IMR-90 (cell line): Measurements from ENCODE around the gene CELSR1. TPM values are rescaled to one million over a fixed set of nuclear protein-coding genes. Genes with fewer than 3 reads are reported as not detected.

Experiments used
- ATAC-seq: fragments of 200-7000 bp; cut with Tn5 transposase; 2 replicates; pipeline ENCODE4 v1.9.1; 2020; ENCODE audit warnings: low read depth, mild to moderate bottlenecking, moderate library complexity
- BruUV-seq: library from RNA; stranded (reverse); fragments of 400-500 nt; replicated peaks from 2 replicates; lab custom pipeline; 2021; lab: Mats Ljungman, UMichigan
- CTCF ChIA-PET: fragments of 300-600 bp; formaldehyde crosslinking; extraction: SDS; loops from one replicate; lab custom pipeline; 2021; ENCODE audit warnings: antibody characterized with exemption; lab: Yijun Ruan, JAX
- POLR2A ChIA-PET: fragments of 300-600 bp; sonication (Branson Sonifier 250); formaldehyde crosslinking; loops from one replicate; lab custom pipeline; 2022; ENCODE audit warnings: antibody characterized with exemption; ENCODE audit not compliant: unreplicated experiment; lab: Charles Lee
- DNase-seq: peaks from one replicate; pipeline ENCODE4 v3.0.0; 2013
- H2AFZ ChIP-seq: replicated peaks from 2 replicates; pipeline ENCODE3; 2013; ENCODE audit warnings: low read length, mild to moderate bottlenecking; ENCODE audit not compliant: poor library complexity
- H2AK5ac ChIP-seq: 2 replicates; pipeline ENCODE4 v1.6.1; 2013; ENCODE audit warnings: low read depth, low read length, inconsistent platforms
- H2AK9ac ChIP-seq: replicated peaks from 2 replicates; pipeline ENCODE3; 2013; ENCODE audit warnings: mild to moderate bottlenecking, low read depth, low read length, moderate library complexity; ENCODE audit not compliant: poor library complexity
- H2BK120ac ChIP-seq: 2 replicates; pipeline ENCODE4 v1.6.1; 2013; ENCODE audit warnings: low read depth, low read length, inconsistent platforms
- H2BK15ac ChIP-seq: 3 replicates; pipeline ENCODE4 v1.6.1; 2013; ENCODE audit warnings: low read depth, low read length, inconsistent platforms
- H2BK20ac ChIP-seq: 2 replicates; pipeline ENCODE4 v1.6.1; 2013; ENCODE audit warnings: low read depth, mild to moderate bottlenecking, inconsistent platforms, low read length, moderate library complexity
- H2BK5ac ChIP-seq: 2 replicates; pipeline ENCODE4 v1.6.1; 2013; ENCODE audit warnings: mild to moderate bottlenecking, low read depth, low read length, inconsistent platforms; ENCODE audit not compliant: poor library complexity, severe bottlenecking
- H3K14ac ChIP-seq: replicated peaks from 2 replicates; pipeline ENCODE4 v1.6.1; 2013; ENCODE audit warnings: low read depth, low read length, inconsistent platforms
- H3K18ac ChIP-seq: 2 replicates; pipeline ENCODE4 v1.6.1; 2013; ENCODE audit warnings: low read depth, low read length, control low read depth
- H3K23ac ChIP-seq: 2 replicates; pipeline ENCODE4 v1.6.1; 2013; ENCODE audit warnings: low read depth, low read length, inconsistent platforms
- H3K27ac ChIP-seq: 2 replicates; pipeline ENCODE4 v1.5.1; 2013; ENCODE audit warnings: mild to moderate bottlenecking, control low read depth, low read length; ENCODE audit not compliant: insufficient read depth
- H3K27me3 ChIP-seq: 2 replicates; pipeline ENCODE4 v1.6.1; 2013; ENCODE audit warnings: low read length; ENCODE audit not compliant: control insufficient read depth, insufficient read depth
- H3K36me3 ChIP-seq: 2 replicates; pipeline ENCODE4 v1.6.1; 2013; ENCODE audit warnings: low read length, mixed read lengths; ENCODE audit not compliant: control insufficient read depth, insufficient read depth
- H3K4ac ChIP-seq: 2 replicates; pipeline ENCODE4 v1.6.1; 2013; ENCODE audit warnings: low read depth, low read length, inconsistent platforms
- H3K4me1 ChIP-seq: 2 replicates; pipeline ENCODE4 v1.6.1; 2013; ENCODE audit warnings: low read length, mixed read lengths; ENCODE audit not compliant: control insufficient read depth, insufficient read depth
- H3K4me2 ChIP-seq: 2 replicates; pipeline ENCODE4 v1.6.1; 2013; ENCODE audit warnings: low read depth, mild to moderate bottlenecking, control low read depth, low read length, moderate library complexity
- H3K4me3 ChIP-seq: 2 replicates; pipeline ENCODE4 v1.5.1; 2013; ENCODE audit warnings: low read depth, mild to moderate bottlenecking, control low read depth, low read length, moderate library complexity; ENCODE audit not compliant: insufficient read depth
- H3K56ac ChIP-seq: 2 replicates; pipeline ENCODE4 v1.6.1; 2013; ENCODE audit warnings: low read length, inconsistent platforms; ENCODE audit not compliant: insufficient read depth; ENCODE audit errors: extremely low read depth
- H3K79me1 ChIP-seq, 2 experiments: 2 replicates each; pipeline ENCODE4 v1.6.1; 2013; ENCODE audit warnings: low read length in 2 of 2, inconsistent platforms in 1 of 2, low read depth in 1 of 2
- H3K9ac ChIP-seq: 2 replicates; pipeline ENCODE4 v1.6.1; 2013; ENCODE audit warnings: low read depth, low read length, control low read depth
- H3K9me1 ChIP-seq: 2 replicates; pipeline ENCODE4 v1.6.1; 2013; ENCODE audit warnings: low read length, inconsistent platforms; ENCODE audit not compliant: insufficient read depth
- H3K9me3 ChIP-seq: 2 replicates; pipeline ENCODE4 v1.6.1; 2013; ENCODE audit warnings: low read length; ENCODE audit not compliant: control insufficient read depth, insufficient read depth
- H4K20me1 ChIP-seq: 2 replicates; pipeline ENCODE4 v1.6.1; 2013; ENCODE audit warnings: low read length, inconsistent platforms; ENCODE audit not compliant: insufficient read depth
- H4K5ac ChIP-seq: 2 replicates; pipeline ENCODE4 v1.6.1; 2013; ENCODE audit warnings: mild to moderate bottlenecking, low read depth, low read length, control low read depth
- H4K8ac ChIP-seq, 2 experiments: 2 replicates each; pipeline ENCODE4 v1.6.1; 2013; ENCODE audit warnings: low read depth in 2 of 2, low read length in 2 of 2, control low read depth in 1 of 2, inconsistent platforms in 1 of 2
- H4K91ac ChIP-seq: 2 replicates; pipeline ENCODE4 v1.6.1; 2013; ENCODE audit warnings: low read depth, low read length, inconsistent platforms; ENCODE audit not compliant: insufficient read depth
- BHLHE40 ChIP-seq: fragments of 150-350 bp; IDR thresholded peaks from 2 replicates; pipeline ENCODE4 v1.6.1; 2016; ENCODE audit warnings: mild to moderate bottlenecking, low read depth, low read length
- CEBPB ChIP-seq: IDR thresholded peaks from 2 replicates; pipeline ENCODE4 v1.6.1; 2012; ENCODE audit warnings: low read depth, low read length, improper control_type of control experiment
- CHD1 ChIP-seq: IDR thresholded peaks from 2 replicates; pipeline ENCODE4 v1.6.1; 2012; ENCODE audit warnings: low read depth, low read length, improper control_type of control experiment
- FOS ChIP-seq: fragments of 150-350 bp; IDR thresholded peaks from 2 replicates; pipeline ENCODE4 v1.6.1; 2016; ENCODE audit warnings: low read depth, low read length
- MAFK ChIP-seq: IDR thresholded peaks from 2 replicates; pipeline ENCODE4 v1.6.1; 2012; ENCODE audit warnings: low read depth, low read length, improper control_type of control experiment
- MAZ ChIP-seq: IDR thresholded peaks from 2 replicates; pipeline ENCODE4 v1.6.1; 2012; ENCODE audit warnings: low read depth, mild to moderate bottlenecking, low read length, improper control_type of control experiment, moderate library complexity, borderline replicate concordance
- MXI1 ChIP-seq: IDR thresholded peaks from 2 replicates; pipeline ENCODE4 v1.6.1; 2012; ENCODE audit warnings: low read depth, mild to moderate bottlenecking, low read length, moderate library complexity, borderline replicate concordance
- NFE2L2 ChIP-seq: fragments of 150-350 bp; IDR thresholded peaks from 2 replicates; pipeline ENCODE4 v1.6.1; 2016; ENCODE audit warnings: low read depth, mild to moderate bottlenecking, low read length
- POLR2A ChIP-seq: IDR thresholded peaks from 2 replicates; pipeline ENCODE4 v1.6.1; 2012; ENCODE audit warnings: mild to moderate bottlenecking, low read depth, low read length
- RAD21 ChIP-seq: IDR thresholded peaks from 2 replicates; pipeline ENCODE4 v1.6.1; 2012; ENCODE audit warnings: low read length, improper control_type of control experiment
- RCOR1 ChIP-seq: IDR thresholded peaks from 2 replicates; pipeline ENCODE4 v1.6.1; 2012; ENCODE audit warnings: mild to moderate bottlenecking, low read length, improper control_type of control experiment; ENCODE audit not compliant: insufficient replicate concordance
- RFX5 ChIP-seq: IDR thresholded peaks from 2 replicates; pipeline ENCODE4 v1.8.0; 2012; ENCODE audit warnings: low read depth, mild to moderate bottlenecking, low read length, moderate library complexity
- SMC3 ChIP-seq: fragments of 150-350 bp; IDR thresholded peaks from 2 replicates; pipeline ENCODE4 v1.6.1; 2016; ENCODE audit warnings: low read depth, mild to moderate bottlenecking, antibody characterized with exemption, low read length, moderate library complexity
- WGBS, 2 experiments: methylation state at CpG; one replicate each; pipeline versions ENCODE4 v1.1.5 to v1.1.7; 2013; ENCODE audit warnings: missing lambda C conversion rate in 2 of 2; ENCODE audit not compliant: insufficient read length in 1 of 2; ENCODE audit errors: extremely low coverage in 2 of 2; 5-methylcytosine and 5-hydroxymethylcytosine counted together
- dilution Hi-C: fragments of 300-500 bp; cut with HindIII; formaldehyde crosslinking; loops from one replicate; pipeline ENCODE4 v1.14.3; 2018; ENCODE audit warnings: low sequenced_read_pairs; ENCODE audit not compliant: unreplicated experiment
- in situ Hi-C: fragments of 300-500 bp; cut with MboI; formaldehyde crosslinking; loops from 3 replicates; pipeline ENCODE4 v1.14.3; 2019; ENCODE audit warnings: low sequenced_read_pairs, inconsistent platforms, mixed read lengths
- intact Hi-C: fragments of 100-400 bp; cut with micrococcal nuclease; formaldehyde crosslinking; loops from 2 replicates; pipeline ENCODE4 v1.10.0; 2022
- polyA plus RNA-seq, 3 experiments: library from polyadenylated mRNA; depleted of rRNA; stranded (reverse); fragments of >200 nt; gene quantifications; 2 replicates each; pipeline ENCODE4 v1.2.3, GENCODE V29; 2012; ENCODE audit warnings: low replicate concordance in 1 of 3
- total RNA-seq: library from RNA; depleted of rRNA; stranded (reverse); fragments of >200 nt; gene quantifications from 2 replicates; pipeline ENCODE4 v1.2.3, GENCODE V29; 2012
- TF ChIP-seq, protein P1 (sequence below): fragments of 150-350 bp; IDR thresholded peaks from 2 replicates; pipeline ENCODE4 v1.6.1; 2016; ENCODE audit warnings: low read depth, mild to moderate bottlenecking, low read length, moderate library complexity, borderline replicate concordance
- TF ChIP-seq, protein P2 (sequence below): fragments of 150-350 bp; IDR thresholded peaks from 2 replicates; pipeline ENCODE4 v1.6.1; 2017; ENCODE audit warnings: mild to moderate bottlenecking, antibody characterized with exemption, low read length, low read depth
- TF ChIP-seq, protein P3 (sequence below): conservative IDR thresholded peaks from 2 replicates; pipeline ENCODE4 v1.5.1; 2012; ENCODE audit warnings: mild to moderate bottlenecking, low read depth, low read length, improper control_type of control experiment

Gene CELSR1
- total and polyA plus RNA-seq, 2 of the 4 experiments (the other 2 are of a cell fraction) = 0.36 to 0.82 TPM

DNA sequence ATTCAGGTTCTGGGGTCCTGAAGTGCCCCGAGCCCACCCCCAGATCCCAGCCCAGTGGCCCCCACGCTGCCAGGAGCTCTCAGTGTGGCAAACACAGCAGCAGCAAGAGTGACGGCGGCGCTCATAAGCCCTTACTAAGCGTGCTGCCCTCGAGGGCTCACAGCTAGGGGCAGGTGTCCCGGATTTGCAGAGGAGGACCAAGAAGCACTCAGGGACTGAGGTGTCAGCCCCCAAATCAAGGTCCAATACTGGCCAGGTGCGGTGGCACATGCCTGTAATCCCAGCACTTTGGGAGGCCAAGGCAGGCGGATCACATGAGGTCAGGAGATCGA lies 25.4 kb downstream of the CELSR1 start:
- Histone ChIP-seq H2BK120ac (no peak overlapping the region), H2AK5ac (no peak overlapping the region), H2AFZ (no peak overlapping the region), H3K79me1 (no peaks in the 10 kb centered on the region), H4K8ac (no peak overlapping the region), H3K4me3 (no peak overlapping the region), H3K9me1 (no peaks in the 10 kb centered on the region), H2BK5ac (no peak overlapping the region), H2AK9ac (no peak overlapping the region), H4K20me1 (no peaks in the 10 kb centered on the region), H3K36me3 (no peaks in the 10 kb centered on the region), H3K18ac (no peak overlapping the region), H2BK20ac (no peak overlapping the region), H3K56ac (no peak overlapping the region), H3K9ac (no peak overlapping the region), H3K9me3 (no peaks in the 10 kb centered on the region), H3K4me1 (peaks cover 9% of the 10 kb centered on the region), H2BK15ac (no peak overlapping the region), H3K4me2 (no peak overlapping the region), H4K91ac (no peak overlapping the region), H3K23ac (no peak overlapping the region), H4K5ac (no peak overlapping the region), H3K27me3 (peaks cover 7% of the 10 kb centered on the region; the same call in 1 of the 2 replicates), H3K14ac (no peak overlapping the region), H3K27ac (no peak overlapping the region), H3K4ac (no peak overlapping the region)
- ATAC-seq = no peak
- in situ Hi-C loops = no loop called here
- ChIA-PET POLR2A (interaction anchor here (1.6 kb wide), 1 partner anchor 11 kb away, joined by 4 read pairs; no protein-coding TSS in a partner anchor), CTCF (no interaction called here)
- no CpG with 5 or more reads among the region's 11 CpGs for WGBS, 2 experiments
- intact Hi-C loops = no loop called here
- no TSS peak for BruUV-seq
- dilution Hi-C loops = no loop called here
- DNase-seq = no peak
- TF ChIP-seq CEBPB = no peak
- TF ChIP-seq CHD1 = no peak
- no peak for TF ChIP-seq MXI1
- TF ChIP-seq, protein P1, sequence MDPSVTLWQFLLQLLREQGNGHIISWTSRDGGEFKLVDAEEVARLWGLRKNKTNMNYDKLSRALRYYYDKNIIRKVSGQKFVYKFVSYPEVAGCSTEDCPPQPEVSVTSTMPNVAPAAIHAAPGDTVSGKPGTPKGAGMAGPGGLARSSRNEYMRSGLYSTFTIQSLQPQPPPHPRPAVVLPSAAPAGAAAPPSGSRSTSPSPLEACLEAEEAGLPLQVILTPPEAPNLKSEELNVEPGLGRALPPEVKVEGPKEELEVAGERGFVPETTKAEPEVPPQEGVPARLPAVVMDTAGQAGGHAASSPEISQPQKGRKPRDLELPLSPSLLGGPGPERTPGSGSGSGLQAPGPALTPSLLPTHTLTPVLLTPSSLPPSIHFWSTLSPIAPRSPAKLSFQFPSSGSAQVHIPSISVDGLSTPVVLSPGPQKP = no peak
- TF ChIP-seq MAFK = no peak
- no peak for TF ChIP-seq RFX5
- TF ChIP-seq RCOR1 = no peak
- TF ChIP-seq, protein P2, sequence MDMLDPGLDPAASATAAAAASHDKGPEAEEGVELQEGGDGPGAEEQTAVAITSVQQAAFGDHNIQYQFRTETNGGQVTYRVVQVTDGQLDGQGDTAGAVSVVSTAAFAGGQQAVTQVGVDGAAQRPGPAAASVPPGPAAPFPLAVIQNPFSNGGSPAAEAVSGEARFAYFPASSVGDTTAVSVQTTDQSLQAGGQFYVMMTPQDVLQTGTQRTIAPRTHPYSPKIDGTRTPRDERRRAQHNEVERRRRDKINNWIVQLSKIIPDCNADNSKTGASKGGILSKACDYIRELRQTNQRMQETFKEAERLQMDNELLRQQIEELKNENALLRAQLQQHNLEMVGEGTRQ = no peak
- no peak for TF ChIP-seq BHLHE40
- TF ChIP-seq RAD21 = no peak
- no peak for TF ChIP-seq POLR2A
- no peak for TF ChIP-seq SMC3
- TF ChIP-seq, protein P3, sequence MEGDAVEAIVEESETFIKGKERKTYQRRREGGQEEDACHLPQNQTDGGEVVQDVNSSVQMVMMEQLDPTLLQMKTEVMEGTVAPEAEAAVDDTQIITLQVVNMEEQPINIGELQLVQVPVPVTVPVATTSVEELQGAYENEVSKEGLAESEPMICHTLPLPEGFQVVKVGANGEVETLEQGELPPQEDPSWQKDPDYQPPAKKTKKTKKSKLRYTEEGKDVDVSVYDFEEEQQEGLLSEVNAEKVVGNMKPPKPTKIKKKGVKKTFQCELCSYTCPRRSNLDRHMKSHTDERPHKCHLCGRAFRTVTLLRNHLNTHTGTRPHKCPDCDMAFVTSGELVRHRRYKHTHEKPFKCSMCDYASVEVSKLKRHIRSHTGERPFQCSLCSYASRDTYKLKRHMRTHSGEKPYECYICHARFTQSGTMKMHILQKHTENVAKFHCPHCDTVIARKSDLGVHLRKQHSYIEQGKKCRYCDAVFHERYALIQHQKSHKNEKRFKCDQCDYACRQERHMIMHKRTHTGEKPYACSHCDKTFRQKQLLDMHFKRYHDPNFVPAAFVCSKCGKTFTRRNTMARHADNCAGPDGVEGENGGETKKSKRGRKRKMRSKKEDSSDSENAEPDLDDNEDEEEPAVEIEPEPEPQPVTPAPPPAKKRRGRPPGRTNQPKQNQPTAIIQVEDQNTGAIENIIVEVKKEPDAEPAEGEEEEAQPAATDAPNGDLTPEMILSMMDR = no peak
- no peak for TF ChIP-seq MAZ
- TF ChIP-seq FOS = no peak
- no peak for TF ChIP-seq NFE2L2
